Right lobe of liver (tissue), 6 donors: ENCODE data around the gene ACSL6. TPM values are rescaled to one million over a fixed set of nuclear protein-coding genes. Genes with fewer than 3 reads are reported as not detected.

Experiments
- ATAC-seq, 4 donors: fragments of 200-7000 bp; cut with Tn5 transposase; one replicate each; pipeline ENCODE4 v1.9.1; 2020; ENCODE audit warnings: mild to moderate bottlenecking in 4 of 4, moderate library complexity in 4 of 4
- DNase-seq, 3 donors: peaks; one replicate each; pipeline ENCODE4 v3.0.0-alpha.2; 2020
- H3K27ac ChIP-seq, 3 donors: fragments of 200-600 bp; one replicate each; pipeline ENCODE4 v1.8.0; 2022
- H3K27me3 ChIP-seq, 2 donors: fragments of 200-600 bp; one replicate each; pipeline ENCODE4 v1.8.0; 2022
- H3K36me3 ChIP-seq, 4 donors: fragments of 200-600 bp; sonication (generic) in 1 of 4; one replicate each; pipeline versions ENCODE4 v1.5.1 to v1.8.0; 2017 to 2022; ENCODE audit warnings: control low read depth in 1 of 4
- H3K4me1 ChIP-seq, 4 donors: fragments of 200-600 bp; sonication (generic) in 1 of 4; one replicate each; pipeline versions ENCODE4 v1.5.1 to v1.8.0; 2017 to 2022; ENCODE audit warnings: control low read depth in 1 of 4
- H3K4me3 ChIP-seq, 3 donors: fragments of 200-600 bp; one replicate each; pipeline ENCODE4 v1.8.0; 2022
- H3K9me3 ChIP-seq, 4 donors: fragments of 200-600 bp; sonication (generic) in 1 of 4; one replicate each; pipeline versions ENCODE4 v1.5.1 to v1.8.0; 2017 to 2022; ENCODE audit warnings: control low read depth in 1 of 4
- POLR2A ChIP-seq: fragments of 450-650 bp; IDR thresholded peaks from one replicate; pipeline ENCODE4 v1.6.1; 2017; ENCODE audit warnings: antibody characterized with exemption, mild to moderate bottlenecking
- WGBS: methylation state at CpG from one replicate; pipeline ENCODE4 v1.1.6; 2018; ENCODE audit warnings: low coverage, low lambda C conversion rate; ENCODE audit not compliant: insufficient coverage; ENCODE audit errors: missing lambda C conversion rate; 5-methylcytosine and 5-hydroxymethylcytosine counted together
- intact Hi-C, 2 donors: fragments of 100-400 bp; cut with DNase I; formaldehyde crosslinking; loops; one replicate each; pipeline versions ENCODE4 v1.11.2 to v1.14.1; 2022
- total RNA-seq, 6 experiments: library from RNA; depleted of rRNA in 2 of 6; stranded (reverse); fragments of >200 nt in 2 of 6; fragmentation: NEBNext Ultra II Directional in 3 of 6; extraction: Animal tissue kit (Norgen Biotek cat#: 25700) in 3 of 6; gene quantifications; one replicate each; pipeline versions ENCODE4 v1.1.0 to v1.2.4, GENCODE V29; 2016 to 2023
- TF ChIP-seq, protein P1 (sequence below), 4 donors: fragments of 200-600 bp in 3 of 4; fragments of 450-650 bp in 1 of 4; IDR thresholded peaks; one replicate each; pipeline versions ENCODE4 v1.5.1 to v1.8.0; 2016 to 2022; ENCODE audit warnings: antibody characterized with exemption in 4 of 4, mild to moderate bottlenecking in 2 of 4
- donor health status: DM: no; HTN: yes; CAD: no.
- donor health status: DM: no; HTN: no; CAD: no.
- donor health status: DM: no; HTN: no; CAD: no.
- donor health status: DM: no; HTN: yes; CAD: no.
- donor health status: DM: no; HTN: yes; CAD: no.

Gene ACSL6
- total RNA-seq, 6 experiments from 2014 or later: 1.3 to 6.0 (median 4.6) TPM

DNA sequence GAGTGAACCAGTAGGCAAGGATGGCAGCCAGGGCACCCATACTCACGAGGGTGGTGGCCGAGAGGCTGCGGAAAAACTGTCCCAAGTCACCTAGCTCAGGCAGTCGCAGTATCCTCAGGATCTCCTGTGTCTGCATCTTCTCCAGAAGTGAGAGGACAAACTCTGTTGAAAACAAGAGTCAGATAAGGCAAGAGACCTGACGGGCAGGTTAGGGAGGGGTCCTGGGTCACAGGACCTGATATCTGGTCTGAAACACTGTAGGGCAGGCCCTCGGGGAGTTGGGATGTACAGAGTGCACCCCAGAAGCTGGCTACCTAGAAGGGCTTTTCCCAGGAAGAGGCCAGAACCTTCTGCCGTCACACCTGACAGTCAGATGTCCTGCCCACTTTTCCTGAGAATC is 17.4 kb downstream of the ACSL6 start:
- H3K27me3 ChIP-seq: no peaks in the 10 kb centered on the region
- H3K4me1 ChIP-seq: peaks cover 0 to 31% (median 11%) of the 10 kb centered on the region in 4 donors
- 74% methylated on average over 6 of the region's 7 CpGs for WGBS
- no peak for TF ChIP-seq POLR2A
- TF ChIP-seq, protein P1, sequence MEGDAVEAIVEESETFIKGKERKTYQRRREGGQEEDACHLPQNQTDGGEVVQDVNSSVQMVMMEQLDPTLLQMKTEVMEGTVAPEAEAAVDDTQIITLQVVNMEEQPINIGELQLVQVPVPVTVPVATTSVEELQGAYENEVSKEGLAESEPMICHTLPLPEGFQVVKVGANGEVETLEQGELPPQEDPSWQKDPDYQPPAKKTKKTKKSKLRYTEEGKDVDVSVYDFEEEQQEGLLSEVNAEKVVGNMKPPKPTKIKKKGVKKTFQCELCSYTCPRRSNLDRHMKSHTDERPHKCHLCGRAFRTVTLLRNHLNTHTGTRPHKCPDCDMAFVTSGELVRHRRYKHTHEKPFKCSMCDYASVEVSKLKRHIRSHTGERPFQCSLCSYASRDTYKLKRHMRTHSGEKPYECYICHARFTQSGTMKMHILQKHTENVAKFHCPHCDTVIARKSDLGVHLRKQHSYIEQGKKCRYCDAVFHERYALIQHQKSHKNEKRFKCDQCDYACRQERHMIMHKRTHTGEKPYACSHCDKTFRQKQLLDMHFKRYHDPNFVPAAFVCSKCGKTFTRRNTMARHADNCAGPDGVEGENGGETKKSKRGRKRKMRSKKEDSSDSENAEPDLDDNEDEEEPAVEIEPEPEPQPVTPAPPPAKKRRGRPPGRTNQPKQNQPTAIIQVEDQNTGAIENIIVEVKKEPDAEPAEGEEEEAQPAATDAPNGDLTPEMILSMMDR (IDR thresholded peaks at IDR 0.05): no peak
- intact Hi-C loops: no loop called here
- no peaks in the 10 kb centered on the region for H3K36me3 ChIP-seq
- H3K9me3 ChIP-seq: no peaks in the 10 kb centered on the region
- no peak overlapping the region for H3K27ac ChIP-seq
- DNase-seq (no peak), ATAC-seq (no peak)
- no peak overlapping the region for H3K4me3 ChIP-seq

DNA sequence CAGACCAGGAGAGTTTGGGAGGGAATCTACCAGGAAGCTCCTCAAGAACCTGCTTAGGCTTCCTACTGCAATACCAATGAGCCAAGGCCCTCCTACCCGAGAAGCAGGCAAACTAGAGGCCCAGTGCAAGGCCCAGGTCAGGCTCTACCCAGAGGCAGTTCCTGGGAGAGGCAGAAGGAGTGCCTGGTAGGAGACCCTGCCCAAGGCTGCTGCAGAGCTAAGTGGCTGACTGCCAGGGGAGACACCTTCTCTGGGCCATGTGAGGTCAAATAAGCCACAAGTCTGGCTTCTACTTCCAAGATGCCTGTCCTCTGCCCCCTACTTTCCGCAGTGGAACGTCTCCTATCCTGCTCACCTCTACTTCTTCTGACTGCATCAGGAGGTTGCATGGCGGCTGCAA is 17.8 kb downstream of the ACSL6 start:
- H3K4me1 ChIP-seq: peaks cover 0 to 28% (median 11%) of the 10 kb centered on the region in 4 donors
- H3K27me3 ChIP-seq: no peaks in the 10 kb centered on the region
- H3K36me3 ChIP-seq: no peaks in the 10 kb centered on the region
- ATAC-seq (no peak), DNase-seq (no peak)
- no peak overlapping the region for H3K27ac ChIP-seq
- 100% methylated on average over 3 of the region's 4 CpGs for WGBS
- no peaks in the 10 kb centered on the region for H3K9me3 ChIP-seq
- intact Hi-C loops: no loop called here
- no peak for TF ChIP-seq POLR2A
- TF ChIP-seq, protein P1 (IDR thresholded peaks at IDR 0.05): no peak
- no peak overlapping the region for H3K4me3 ChIP-seq

DNA sequence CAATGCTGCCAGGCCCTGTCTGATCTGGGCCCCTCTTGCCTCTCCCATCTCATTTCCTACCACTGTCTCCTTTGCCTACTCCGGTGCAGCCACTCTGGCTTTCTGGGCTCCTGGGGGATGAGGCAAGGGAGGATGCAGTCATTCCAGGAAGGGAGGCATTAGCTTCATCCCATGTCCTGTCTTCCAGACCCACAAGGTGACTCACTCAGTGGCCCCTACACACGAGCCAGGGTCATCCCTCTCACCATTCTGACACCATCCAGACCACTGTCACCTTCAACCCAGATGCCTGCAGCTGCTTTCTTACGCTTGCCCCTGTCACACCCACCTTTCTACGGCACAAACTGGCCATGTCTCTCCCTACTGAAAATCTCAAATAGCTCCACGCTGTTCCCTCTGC is 19.1 kb downstream of the ACSL6 start:
- intact Hi-C loops: no loop called here

DNA sequence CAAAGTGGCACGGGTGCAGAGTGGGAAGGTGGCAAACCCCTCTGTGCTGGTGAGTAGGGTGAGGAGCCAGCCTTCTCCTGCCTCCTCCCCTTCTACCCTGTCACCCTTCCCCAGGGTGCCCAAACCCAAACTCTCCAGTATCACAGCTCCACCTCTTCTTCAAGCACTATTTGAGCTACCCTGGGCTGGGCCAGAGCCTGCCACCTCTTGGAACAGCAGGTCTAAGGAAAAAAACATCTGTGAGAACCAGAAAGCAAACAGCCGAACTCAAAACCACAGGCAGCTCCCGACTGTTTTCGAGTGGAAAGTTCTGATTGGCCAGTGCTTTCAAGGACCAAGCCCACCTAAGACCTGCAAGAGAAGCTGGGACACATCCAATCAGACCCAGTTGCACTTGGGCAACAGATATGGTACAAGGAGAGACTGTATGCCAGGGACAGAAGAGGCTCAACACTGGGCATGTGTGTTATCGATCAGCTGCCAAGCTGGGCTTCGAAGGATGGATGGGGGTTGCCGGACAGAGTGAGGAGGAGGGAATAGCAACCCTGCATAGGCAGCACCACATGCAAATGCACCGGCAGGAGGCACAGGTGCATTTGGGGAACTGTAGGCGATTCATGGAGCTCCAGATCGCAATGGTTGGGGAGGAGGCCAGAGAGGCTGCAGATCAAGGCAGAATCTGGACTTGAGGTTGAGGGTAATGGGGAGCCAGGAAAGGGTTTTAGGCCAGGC is 19.7 kb downstream of the ACSL6 start:
- Histone ChIP-seq H3K9me3 (no peaks in the 10 kb centered on the region), H3K4me1 (peaks cover 0 to 9% (median 4%) of the 10 kb centered on the region in 4 donors), H3K27me3 (no peaks in the 10 kb centered on the region), H3K27ac (no peak overlapping the region), H3K36me3 (no peaks in the 10 kb centered on the region), H3K4me3 (no peak overlapping the region)
- intact Hi-C loops: no loop called here
- DNase-seq (no peak), ATAC-seq (no peak)
- TF ChIP-seq POLR2A: no peak
- TF ChIP-seq, protein P1 (IDR thresholded peaks at IDR 0.05): no peak
- 48% methylated on average over 4 of the region's 10 CpGs for WGBS

More for the DNA sequence above, 19.1 kb downstream of the ACSL6 start:
- Histone ChIP-seq H3K27ac (no peak overlapping the region), H3K4me3 (no peak overlapping the region), H3K4me1 (peaks cover 0 to 15% (median 7%) of the 10 kb centered on the region in 4 donors), H3K36me3 (no peaks in the 10 kb centered on the region), H3K9me3 (no peaks in the 10 kb centered on the region), H3K27me3 (no peaks in the 10 kb centered on the region)
- DNase-seq (no peak), ATAC-seq (no peak)
- no peak for TF ChIP-seq POLR2A
- TF ChIP-seq, protein P1 (IDR thresholded peaks at IDR 0.05): no peak
- WGBS: 71% methylated on average over 4 of the region's 5 CpGs
